GM18520 (cell line): ENCODE data around the gene PSKH1.

Source experiments
- ATAC-seq: cut with Tn5 transposase; IDR thresholded peaks from one replicate; pipeline ENCODE4 v1.9.1; 2021; ENCODE audit not compliant: unreplicated experiment

PSKH1 gene

DNA sequence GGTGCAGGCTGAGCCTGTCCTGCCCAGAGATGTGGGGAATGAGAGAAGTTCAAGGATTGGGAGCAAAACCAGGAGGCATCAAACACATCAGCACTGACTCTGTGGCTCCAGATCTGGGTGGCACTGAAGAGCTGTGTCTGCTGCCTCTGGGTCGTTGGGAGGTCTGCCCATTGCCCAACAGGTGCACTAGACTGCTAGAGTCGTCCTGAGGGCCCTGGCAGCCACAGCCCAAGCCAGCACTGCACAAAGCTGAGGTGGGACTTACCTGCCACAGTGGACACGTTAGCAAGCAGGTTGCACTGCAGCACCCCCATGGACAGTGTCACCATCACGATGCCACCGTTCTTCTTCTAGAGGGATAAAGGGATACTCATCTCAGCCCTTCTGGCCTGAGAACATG is 84.0 kb downstream of the PSKH1 start:
- no peak for ATAC-seq

DNA sequence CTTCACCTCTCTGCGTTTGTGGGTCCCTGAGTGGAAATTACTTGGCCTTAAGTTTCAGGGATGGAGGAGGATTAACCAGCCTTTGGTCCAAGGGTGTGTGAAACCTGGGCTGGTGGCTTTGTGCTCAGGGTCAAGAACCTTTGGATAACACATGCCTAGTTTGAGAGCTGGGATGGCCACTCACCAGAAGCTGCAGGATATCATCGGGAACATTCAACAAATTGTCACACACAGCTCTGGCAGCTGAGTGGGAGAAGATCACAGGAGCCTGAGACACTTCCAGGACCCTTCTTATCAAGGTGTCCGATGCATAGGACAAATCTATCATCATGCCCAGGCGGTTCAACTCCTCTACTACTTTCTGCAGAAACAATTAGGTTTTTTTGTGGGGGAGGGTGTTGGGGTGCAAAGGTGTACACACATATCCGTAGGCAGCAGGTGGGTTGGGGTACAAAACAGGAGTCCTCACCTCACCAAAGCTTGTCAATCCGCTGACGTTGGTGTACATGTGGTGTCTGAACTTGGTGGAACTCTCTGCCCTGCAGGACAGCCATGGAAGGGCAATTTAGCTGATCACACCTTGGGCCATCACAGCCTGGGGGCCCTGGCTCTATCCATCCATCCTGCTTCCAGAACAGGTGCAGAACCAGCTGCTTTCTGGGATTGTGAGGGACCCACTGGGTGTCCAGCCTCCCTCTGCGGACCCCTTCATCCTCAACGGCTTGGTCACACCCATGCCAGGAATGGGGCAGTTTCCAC is 84.6 kb downstream of the PSKH1 start:
- no peak for ATAC-seq
